22Rv1 (cell line): Measurements from ENCODE around the gene NUDT4.

Source experiments
- ZFX ChIP-seq: fragments of 450-650 bp; IDR thresholded peaks from 2 replicates; pipeline ENCODE4 v1.6.1; 2017; ENCODE audit warnings: antibody characterized with exemption, borderline replicate concordance
- TF ChIP-seq, protein P1 (sequence below): fragments of 450-650 bp; IDR thresholded peaks from 2 replicates; pipeline ENCODE4 v1.5.1; 2017; ENCODE audit warnings: mild to moderate bottlenecking

DNA sequence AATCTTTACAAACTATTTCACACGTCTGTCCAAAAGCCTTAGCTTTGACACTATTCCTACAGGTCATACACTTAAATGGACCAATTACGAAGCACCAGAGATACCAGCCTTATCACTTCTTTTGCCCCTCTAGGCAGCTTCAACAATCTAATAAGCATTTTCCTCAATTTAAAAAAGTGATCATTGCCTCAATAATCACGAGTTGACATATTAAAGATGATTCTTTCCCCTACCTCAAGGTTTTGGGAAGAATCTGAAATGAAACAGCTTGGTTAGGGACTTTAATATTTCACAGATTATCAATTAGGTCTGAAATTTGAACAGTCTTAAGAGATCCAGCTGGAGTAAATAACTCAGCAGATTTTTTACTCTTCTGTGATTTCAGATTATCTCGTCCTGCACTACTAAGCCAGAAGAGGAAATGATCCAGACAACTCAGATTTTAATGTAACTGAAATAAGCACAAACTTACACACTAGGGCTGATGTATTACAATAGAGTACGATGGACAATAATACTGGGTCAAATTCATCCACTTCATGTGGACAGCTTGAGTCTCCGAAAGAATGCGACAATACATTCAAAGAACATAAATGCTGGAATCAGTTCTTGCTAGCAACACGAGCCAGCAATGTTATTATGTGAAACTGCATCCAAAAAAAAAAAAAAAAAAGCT, 48.1 kb downstream of the NUDT4 start:
- TF ChIP-seq, protein P1, sequence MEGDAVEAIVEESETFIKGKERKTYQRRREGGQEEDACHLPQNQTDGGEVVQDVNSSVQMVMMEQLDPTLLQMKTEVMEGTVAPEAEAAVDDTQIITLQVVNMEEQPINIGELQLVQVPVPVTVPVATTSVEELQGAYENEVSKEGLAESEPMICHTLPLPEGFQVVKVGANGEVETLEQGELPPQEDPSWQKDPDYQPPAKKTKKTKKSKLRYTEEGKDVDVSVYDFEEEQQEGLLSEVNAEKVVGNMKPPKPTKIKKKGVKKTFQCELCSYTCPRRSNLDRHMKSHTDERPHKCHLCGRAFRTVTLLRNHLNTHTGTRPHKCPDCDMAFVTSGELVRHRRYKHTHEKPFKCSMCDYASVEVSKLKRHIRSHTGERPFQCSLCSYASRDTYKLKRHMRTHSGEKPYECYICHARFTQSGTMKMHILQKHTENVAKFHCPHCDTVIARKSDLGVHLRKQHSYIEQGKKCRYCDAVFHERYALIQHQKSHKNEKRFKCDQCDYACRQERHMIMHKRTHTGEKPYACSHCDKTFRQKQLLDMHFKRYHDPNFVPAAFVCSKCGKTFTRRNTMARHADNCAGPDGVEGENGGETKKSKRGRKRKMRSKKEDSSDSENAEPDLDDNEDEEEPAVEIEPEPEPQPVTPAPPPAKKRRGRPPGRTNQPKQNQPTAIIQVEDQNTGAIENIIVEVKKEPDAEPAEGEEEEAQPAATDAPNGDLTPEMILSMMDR, result no peak
- TF ChIP-seq ZFX, result no peak
